HG03159 (cell line): ENCODE data around the gene DSCAM.
"Not testable (repeated sequence)": the region's sequence is repeated elsewhere in the genome, so short reads cannot be mapped to it uniquely, and the experiment has no call there.

Experiments used
- ATAC-seq: cut with Tn5 transposase; IDR thresholded peaks from one replicate; pipeline ENCODE4 v1.9.1; 2021; ENCODE audit warnings: mild to moderate bottlenecking, moderate library complexity; ENCODE audit not compliant: unreplicated experiment

The DSCAM gene

DNA sequence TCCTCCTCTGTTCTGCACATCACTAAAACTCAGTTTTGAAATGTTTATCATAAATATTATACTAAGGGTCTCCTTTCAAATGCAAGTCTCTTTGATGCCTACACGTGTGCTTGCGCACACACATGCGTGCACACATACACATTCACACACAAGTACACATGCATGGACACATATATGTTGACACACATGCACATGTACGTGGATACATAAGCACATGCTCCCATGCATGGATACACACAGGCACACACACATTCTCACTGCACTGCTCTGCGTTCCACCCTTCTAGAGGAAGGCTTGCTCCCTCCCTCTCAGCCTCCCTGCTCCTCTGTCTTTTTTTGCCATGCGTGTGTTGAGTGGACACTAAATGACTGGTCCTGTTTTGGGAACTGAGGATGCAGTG is 817.1 kb downstream of the DSCAM start:
- ATAC-seq, result no peak

- not testable (repeated sequence) for ATAC-seq
These were observed 818.6 kb downstream of the DSCAM start for GRCh38 chr21:40028393-40028792.

GRCh38 chr21:40021558-40022351 is 825.2 kb downstream of the DSCAM start:
- no peak for ATAC-seq

- ATAC-seq, result no peak
These were observed 826.3 kb downstream of the DSCAM start for GRCh38 chr21:40020651-40021050.

DNA sequence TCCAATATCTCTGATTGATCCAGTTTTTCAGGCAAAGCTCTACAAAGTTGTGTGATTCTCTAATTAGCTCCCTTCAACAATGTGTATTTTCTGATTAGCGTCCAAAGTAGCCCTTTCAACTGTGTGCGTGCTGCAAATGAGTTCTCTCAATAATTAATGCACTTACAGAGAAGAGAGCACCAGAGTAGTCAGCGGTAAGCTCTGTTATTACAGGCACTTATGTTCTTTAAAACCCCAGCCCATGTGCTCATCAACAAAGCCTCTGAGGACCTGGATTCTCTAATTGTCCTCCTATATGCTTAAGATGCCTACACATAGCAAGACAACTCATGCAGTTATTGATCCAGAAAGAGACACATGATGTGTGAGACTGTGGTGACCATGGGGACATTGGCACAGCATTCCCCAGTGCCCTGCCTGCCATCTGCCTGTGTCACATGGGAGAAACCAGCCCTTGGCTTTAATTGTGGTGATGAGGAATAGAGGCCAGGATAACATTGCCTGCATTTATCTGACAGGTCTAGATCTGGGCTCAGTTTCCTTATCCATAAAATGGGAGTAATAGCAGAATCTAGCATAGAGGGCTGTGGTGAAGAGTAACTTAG is 828.0 kb downstream of the DSCAM start:
- no peak for ATAC-seq

DNA sequence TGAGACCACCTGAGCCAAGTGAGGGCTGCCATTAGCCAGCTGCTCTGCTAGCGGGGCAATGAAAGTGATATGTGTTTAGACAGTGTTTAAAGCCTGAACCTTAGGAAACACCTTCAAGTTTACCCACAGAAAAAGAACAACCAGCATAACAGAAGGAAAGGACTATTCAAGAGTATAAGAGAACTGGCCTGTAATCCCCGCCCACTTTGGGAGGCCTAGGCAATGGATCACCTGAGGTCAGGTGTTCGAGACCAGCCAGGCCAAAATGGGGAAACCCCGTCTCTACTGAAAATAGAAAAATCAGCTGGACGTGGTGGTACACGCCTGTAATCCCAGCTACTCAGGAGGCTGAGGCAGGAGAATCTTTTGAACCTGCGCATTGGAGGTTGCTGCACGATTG is 830.3 kb downstream of the DSCAM start:
- no peak for ATAC-seq

- ATAC-seq, result no peak
These were observed 830.7 kb downstream of the DSCAM start for GRCh38 chr21:40016234-40016633.

- ATAC-seq, result no peak
These were observed 831.1 kb downstream of the DSCAM start for GRCh38 chr21:40015818-40016217.

DNA sequence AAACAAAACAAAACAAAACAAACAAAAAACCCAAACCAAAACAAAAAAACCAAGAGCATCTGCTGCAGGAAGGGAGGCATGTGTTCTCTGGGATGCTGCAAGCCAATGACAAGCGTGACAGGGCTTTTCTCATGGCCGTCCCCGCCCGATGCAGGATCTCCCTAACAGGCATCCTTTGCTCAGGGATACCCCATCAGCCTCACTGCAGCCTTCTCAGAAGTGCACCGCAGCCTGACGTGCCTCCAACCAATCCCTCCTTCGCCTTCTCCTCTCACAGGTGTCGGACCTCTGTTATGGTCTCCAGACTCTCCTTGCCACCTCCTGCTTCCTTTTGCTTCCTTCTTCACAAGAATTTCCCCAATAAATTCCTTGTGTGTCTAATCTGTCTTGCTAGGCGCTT is 832.6 kb downstream of the DSCAM start:
- no peak for ATAC-seq

- no peak for ATAC-seq
These were observed 833.8 kb downstream of the DSCAM start for GRCh38 chr21:40013001-40013735.

GRCh38 chr21:40011371-40011770 is 835.6 kb downstream of the DSCAM start:
- ATAC-seq, result no peak

- no peak for ATAC-seq
These were observed 844.0 kb downstream of the DSCAM start for GRCh38 chr21:40002978-40003377.

DNA sequence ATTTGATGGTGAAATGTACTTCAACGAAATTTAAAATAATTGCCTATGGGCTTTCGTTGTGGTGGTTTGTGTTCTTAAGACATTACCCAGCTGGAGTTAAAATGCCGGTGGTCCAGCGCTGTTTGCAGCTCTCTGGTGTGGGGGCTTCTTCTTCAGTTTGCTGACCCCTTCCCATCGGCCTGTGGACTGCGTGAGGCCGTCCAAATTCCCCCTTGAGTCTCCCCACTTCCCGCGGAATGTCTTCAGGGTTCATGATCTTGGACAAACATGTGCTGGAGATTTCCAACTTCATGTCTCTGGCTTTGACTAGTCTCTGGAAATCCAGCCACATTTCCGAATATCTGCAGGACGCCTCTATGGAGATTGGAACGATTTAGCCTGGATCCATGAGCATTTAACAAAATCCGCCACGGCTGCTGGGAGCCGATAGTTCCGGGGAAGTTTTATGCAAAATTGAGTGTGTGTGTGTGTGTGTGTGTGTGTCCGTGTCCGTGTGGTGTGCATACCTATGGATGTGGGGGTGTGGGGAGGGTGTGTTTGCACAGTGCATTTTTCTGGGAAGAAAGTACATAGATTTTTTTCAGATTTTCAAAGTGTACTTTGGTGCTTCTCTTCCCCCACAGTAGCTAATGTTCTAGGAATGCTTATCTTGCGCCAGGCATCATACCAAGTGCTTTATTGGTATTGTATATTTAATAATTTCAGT is 862.5 kb downstream of the DSCAM start:
- ATAC-seq, result no peak

- ATAC-seq, result no peak
These were observed 866.6 kb downstream of the DSCAM start for GRCh38 chr21:39980241-39980820.

- ATAC-seq, result no peak
These were observed 867.6 kb downstream of the DSCAM start for GRCh38 chr21:39979321-39979720.

DNA sequence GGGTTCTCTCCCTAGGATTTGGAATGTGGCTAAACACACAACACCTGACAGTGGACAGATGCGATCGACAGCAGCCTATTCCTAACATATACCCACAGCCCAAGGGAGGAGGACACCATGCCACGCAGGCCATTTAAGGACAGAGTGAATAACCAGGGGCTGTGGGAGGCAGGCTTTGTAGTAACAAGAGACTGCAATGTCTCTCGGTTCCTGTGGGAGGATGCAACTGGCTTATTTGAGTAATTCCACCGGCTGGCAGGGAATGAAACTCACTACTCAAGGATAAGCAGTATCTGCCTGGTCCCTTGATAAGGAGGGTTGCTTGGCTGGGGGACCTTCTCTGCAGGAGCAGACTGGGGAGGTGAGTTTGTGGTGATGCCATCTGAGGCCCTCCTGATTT is 870.2 kb downstream of the DSCAM start:
- ATAC-seq, result no peak

DNA sequence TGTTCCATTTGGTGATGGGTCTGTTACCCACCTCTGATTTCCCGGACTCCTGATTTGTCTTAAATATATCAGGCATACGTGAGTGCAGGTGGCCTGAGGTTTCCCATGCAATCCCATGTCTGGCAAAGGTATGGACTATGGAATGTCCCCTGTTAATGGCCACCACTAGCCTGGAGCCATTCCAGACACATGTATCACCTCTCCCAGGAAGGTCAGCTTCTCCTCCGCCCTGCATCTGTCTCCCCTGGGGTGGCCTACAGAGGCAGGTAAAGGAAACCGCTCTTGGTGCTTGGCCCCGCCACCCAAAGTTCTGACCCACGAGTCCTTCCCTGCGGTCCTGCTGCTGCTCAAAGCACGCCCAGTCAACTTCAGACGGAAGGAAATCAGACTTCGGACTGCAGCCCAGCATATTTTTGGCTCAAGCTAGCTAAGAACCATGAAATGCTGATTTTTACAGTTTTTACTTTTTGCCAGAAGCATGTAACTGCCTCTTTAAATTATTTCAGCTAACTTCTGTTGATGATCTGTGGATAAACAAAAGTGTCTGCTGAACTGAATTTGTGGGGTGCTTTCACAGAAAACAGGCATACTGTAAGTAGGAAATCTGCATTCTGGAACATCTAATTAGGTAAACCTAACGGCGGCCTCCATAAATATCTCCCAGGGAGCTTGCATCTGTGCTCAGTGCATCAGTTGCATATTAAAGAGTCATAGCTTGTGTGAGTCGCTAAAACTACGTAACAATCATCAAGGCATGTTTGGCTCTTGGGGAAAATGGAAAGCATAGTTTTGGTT is 873.8 kb downstream of the DSCAM start:
- ATAC-seq, result no peak

GRCh38 chr21:39972471-39972870 is 874.5 kb downstream of the DSCAM start:
- no peak for ATAC-seq

- no peak for ATAC-seq
These were observed 875.0 kb downstream of the DSCAM start for GRCh38 chr21:39971956-39972355.

DNA sequence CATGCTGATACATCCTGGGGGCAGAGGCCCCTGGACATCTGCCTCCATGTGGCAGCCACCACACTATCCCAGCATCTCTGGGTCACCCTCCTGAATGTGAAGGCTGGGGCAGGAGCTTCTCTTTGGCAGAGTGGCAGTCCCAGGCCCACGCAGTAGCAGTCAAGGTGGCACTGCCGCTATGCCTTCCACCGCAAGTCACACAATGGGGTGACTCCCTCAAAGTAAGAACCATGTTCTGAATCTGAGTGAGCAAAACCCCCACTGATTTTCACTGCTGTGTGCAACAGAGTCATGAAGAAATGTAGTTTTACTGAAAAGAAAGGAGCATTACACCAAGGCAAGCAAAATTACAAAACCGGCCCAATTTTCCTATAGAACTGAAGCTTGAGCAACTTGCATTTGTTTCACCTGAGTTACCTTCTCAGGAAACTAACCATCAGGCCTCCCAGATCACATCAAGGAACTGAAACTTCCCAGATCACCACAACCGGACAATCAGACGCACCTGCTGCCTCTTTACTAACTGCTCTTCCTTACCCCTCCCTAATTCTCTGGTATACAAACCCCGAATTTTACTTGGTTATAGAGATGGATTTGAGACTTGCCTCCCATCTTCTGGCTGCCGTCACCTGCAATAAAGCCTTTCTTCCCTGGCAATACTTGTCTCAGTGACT is 877.1 kb downstream of the DSCAM start:
- ATAC-seq, result no peak
